ENCODE data around the gene ITGB4.

GRCh38 chr17:75763269-75763607 is 42.0 kb downstream of the ITGB4 start:
- TF ChIP-seq SIN3A (IDR thresholded peaks at IDR 0.05; ENCODE audit: borderline replicate concordance, insufficient read depth, low read length) = no peak
- TF ChIP-seq POLR2AphosphoS5 (IDR thresholded peaks at IDR 0.05; ENCODE audit: low read depth, low read length) = no peak
